IMR-90 (cell line): Measurements from ENCODE around the gene DDAH2. TPM values are rescaled to one million over a fixed set of nuclear protein-coding genes. Genes with fewer than 3 reads are reported as not detected.

Source experiments
- BHLHE40 ChIP-seq: fragments of 150-350 bp; IDR thresholded peaks from 2 replicates; pipeline ENCODE4 v1.6.1; 2016; ENCODE audit warnings: mild to moderate bottlenecking, low read depth, low read length
- CEBPB ChIP-seq: IDR thresholded peaks from 2 replicates; pipeline ENCODE4 v1.6.1; 2012; ENCODE audit warnings: low read depth, low read length, improper control_type of control experiment
- FOS ChIP-seq: fragments of 150-350 bp; IDR thresholded peaks from 2 replicates; pipeline ENCODE4 v1.6.1; 2016; ENCODE audit warnings: low read depth, low read length
- MAZ ChIP-seq: IDR thresholded peaks from 2 replicates; pipeline ENCODE4 v1.6.1; 2012; ENCODE audit warnings: low read depth, mild to moderate bottlenecking, low read length, improper control_type of control experiment, moderate library complexity, borderline replicate concordance
- RAD21 ChIP-seq: IDR thresholded peaks from 2 replicates; pipeline ENCODE4 v1.6.1; 2012; ENCODE audit warnings: low read length, improper control_type of control experiment
- RCOR1 ChIP-seq: IDR thresholded peaks from 2 replicates; pipeline ENCODE4 v1.6.1; 2012; ENCODE audit warnings: mild to moderate bottlenecking, low read length, improper control_type of control experiment; ENCODE audit not compliant: insufficient replicate concordance
- RFX5 ChIP-seq: IDR thresholded peaks from 2 replicates; pipeline ENCODE4 v1.8.0; 2012; ENCODE audit warnings: low read depth, mild to moderate bottlenecking, low read length, moderate library complexity
- SMC3 ChIP-seq: fragments of 150-350 bp; IDR thresholded peaks from 2 replicates; pipeline ENCODE4 v1.6.1; 2016; ENCODE audit warnings: low read depth, mild to moderate bottlenecking, antibody characterized with exemption, low read length, moderate library complexity
- polyA plus RNA-seq, 3 experiments: library from polyadenylated mRNA; depleted of rRNA; stranded (reverse); fragments of >200 nt; gene quantifications; 2 replicates each; pipeline ENCODE4 v1.2.3, GENCODE V29; 2012; ENCODE audit warnings: low replicate concordance in 1 of 3
- total RNA-seq: library from RNA; depleted of rRNA; stranded (reverse); fragments of >200 nt; gene quantifications from 2 replicates; pipeline ENCODE4 v1.2.3, GENCODE V29; 2012

The DDAH2 gene
- total and polyA plus RNA-seq, 2 of the 4 experiments (the other 2 are of a cell fraction) = 40.7 to 57.9 TPM

DNA sequence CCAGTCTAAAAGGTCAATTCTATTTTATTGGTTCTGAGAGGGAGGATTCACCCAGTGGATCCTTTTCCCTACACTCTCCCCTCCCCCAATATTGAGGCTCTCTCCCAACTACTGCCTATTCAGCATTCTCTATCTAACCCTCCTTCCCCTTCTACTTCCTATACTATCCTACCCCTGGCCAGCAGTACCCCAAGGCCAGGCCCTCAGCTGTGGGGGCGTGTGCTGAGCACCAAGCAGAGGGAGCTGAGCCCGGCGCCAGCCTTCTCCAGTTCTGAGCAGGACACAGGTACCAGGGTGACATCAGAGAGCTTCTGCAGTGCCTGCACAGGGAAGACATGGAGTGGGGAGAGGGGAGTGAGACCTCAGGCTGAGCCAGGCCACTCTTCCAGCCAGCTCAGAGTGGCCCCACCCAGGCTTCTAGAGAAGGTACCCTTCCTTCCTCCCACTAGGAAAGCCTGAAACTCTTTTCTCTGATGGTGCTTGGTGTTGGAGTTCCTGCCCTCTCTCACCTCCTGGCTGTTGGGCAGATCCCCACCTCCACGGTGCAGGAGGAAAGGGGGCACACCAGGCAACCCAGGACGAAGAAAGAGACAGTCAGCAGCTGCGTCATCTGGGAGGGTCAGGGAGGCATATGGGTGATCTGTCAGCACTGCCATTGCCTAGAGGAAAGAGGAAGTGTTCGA, 1.9 kb downstream of the DDAH2 start (continued):
- no peak for TF ChIP-seq MAZ
- TF ChIP-seq RFX5 = no peak
- no peak for TF ChIP-seq FOS
- TF ChIP-seq BHLHE40 = no peak
- TF ChIP-seq RAD21 = no peak
- no peak for TF ChIP-seq SMC3
- no peak for TF ChIP-seq RCOR1
- no peak for TF ChIP-seq CEBPB
